ENCODE results near the gene ZNF556.

ZNF556 gene

DNA sequence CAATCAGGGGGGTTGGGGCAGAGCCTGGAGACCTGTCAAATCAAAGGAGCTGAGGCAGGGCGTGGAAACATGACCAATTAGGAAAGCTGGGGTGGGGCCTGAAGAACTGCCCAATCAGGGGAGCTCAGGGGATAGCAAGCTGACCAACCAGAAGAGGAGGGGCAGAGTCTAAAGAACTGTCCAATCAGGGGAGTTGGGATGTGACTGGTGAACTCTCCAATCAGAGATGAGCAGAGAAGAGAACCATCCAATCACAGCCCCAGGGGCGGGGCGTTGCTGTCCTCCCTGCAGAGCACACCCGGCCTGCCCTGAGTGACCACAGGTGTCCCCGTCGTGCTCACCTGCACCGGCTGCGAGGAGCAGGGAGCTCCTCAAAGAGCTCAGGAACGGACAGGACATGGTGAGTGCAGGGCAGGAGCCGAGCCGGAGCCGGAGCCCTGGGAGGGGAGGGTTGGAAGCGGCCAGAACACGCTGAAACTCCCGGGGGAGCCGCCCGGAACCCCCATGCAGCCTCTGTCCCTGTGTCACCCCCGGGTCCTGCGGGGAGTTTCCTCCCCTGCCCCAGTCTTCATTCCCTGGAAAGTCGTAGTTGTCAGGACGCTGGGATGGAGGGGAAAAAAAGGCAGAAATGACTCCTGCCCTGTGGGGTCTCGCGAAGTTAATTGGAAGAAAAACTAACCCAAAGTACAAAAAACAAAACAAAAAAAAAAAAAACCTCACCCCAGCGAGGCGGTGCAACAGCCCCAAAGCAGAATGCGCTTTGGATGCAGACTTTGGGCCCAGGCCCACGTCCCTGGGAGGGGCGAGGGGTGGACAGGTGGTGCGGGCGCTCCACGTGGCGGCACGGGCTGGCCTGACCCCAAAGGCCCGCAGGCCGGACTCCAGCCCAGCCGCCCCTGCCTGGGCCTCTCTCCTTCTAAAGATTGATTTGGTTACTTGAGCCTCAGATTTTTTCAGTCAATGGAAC lies at the start of gene ZNF556:
TSS of gene ZNF556 (plus strand) at position 311 of the 967 bp plus-strand sequence. CDS start at position 398, 87 bp downstream.
- DNase-seq, result peak in 1 of 2 donors; percentile 5

DNA sequence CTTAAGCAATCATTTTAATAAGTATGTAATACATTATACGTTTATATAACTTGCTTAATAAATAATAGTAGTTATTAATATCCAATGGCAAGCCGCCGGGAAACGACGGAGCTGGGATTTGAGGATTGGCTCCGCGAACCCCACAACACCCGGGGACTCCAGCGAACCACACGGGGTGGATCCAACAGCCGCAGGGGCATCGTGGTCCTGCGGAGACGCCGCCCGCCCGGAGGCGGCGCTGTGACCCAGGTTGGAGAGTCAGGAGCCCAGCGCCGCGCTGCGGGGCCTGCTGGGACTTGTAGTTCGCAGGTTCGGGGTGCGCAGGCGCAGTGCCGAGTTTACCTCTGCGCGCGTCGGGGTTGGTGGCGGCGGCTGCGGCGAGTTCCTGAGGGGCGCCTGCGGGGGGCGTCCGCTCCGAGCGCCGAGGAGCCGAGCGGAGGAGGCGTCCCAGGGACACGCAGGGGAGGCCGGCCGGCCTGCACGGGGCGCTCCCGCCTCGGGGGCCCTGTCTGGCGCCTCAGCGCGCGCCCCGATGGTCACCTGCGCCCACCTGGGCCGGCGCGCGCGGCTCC lies 47.5 kb upstream of the ZNF556 start, which contains the start of gene ZNF554:
TSS of gene ZNF554 (plus strand) at position 329 of the 572 bp plus-strand sequence. CDS start at position 533, 204 bp downstream.
- peak; percentile 96 to 97 for DNase-seq

DNA sequence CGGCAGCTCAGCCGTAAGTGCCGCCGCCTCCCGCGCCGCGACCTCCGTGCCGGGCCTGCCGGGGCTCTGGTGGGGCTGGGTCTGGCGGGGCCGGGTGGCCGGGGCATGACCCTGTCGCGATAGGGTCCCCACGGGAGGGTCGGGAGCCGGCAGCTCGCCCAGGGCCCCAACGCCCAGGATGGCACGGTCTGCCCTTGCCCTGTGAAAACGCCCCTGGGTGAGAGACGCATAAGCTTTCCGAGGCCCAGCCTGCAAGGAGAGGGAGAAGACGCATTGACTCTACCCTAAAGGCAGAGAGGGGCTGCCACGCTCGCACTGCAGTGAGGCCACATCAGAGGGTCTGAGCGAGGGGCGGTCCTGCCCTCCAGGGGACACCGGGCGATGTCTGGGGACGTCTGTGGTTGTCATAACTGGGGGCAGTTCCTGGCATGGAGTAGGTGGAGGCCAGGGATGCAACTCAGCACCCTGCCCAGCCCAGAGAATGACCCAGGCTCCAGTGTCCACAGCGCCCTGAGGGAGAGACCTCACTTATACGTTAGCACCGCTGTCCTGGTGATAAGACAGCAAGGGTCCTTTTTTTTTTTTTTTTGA lies 46.9 kb upstream of the ZNF556 start:
- peak in 1 of 2 donors; percentile 1 for DNase-seq

DNA sequence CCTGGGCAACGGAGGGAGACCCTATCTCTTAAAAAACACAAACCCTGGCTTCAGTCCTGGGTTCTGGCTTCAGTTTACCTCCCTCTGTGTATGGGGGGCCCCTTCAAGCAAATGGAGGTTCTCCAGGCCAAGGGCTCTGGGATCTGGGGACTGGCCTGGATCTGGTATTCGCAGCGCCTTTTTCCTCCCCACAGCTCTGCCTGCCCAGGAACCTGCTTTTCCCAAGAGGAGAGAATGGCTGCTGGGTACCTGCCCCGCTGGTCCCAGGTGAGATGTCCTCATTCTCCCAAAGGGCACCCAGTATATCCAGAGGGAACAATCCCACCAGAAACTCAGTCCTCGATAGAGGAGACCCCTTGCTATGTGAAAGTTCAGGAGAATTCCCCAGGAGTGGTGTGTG lies 44.3 kb upstream of the ZNF556 start:
- DNase-seq, result no peak

DNA sequence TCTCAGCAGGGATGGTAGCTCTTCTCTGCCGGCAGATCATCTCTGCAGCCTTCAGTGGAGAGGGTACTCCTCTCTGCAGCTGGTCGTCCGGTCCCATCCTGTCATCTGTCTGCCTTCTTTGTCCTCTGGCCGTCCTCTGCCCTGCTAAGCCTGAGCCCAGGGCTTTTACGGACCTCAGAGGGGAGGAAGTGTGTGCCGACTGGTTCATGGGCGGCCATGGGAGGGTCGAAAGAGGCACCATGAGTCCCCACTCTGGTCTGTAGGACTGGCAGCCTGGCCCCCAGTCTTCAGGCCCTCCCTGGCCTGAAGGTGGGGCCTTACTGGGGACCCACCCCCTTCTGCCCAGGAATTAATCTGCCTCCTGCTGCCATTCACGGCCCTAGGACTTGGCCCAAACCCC lies 43.5 kb upstream of the ZNF556 start:
- no peak for DNase-seq

DNA sequence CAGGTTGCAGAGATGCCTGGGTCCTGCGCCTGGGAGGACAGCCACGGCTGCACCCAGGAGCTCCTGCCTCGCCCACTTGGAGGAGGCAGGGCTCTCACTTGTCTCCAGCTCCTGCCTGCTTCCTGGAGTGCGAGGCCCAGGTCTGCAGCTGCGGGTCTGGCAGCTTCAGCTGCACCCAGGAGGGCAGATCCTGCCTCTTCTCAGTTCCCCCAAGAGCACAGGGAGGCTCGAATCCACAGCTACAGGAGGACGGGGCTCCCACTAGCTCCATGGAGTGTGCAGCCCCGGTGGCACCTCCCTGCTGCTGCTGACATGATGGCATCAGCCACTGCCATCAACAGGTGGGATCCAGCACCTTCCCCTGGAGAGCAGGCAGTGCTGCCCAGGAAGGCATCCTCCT lies 43.0 kb upstream of the ZNF556 start:
- DNase-seq, result no peak

DNA sequence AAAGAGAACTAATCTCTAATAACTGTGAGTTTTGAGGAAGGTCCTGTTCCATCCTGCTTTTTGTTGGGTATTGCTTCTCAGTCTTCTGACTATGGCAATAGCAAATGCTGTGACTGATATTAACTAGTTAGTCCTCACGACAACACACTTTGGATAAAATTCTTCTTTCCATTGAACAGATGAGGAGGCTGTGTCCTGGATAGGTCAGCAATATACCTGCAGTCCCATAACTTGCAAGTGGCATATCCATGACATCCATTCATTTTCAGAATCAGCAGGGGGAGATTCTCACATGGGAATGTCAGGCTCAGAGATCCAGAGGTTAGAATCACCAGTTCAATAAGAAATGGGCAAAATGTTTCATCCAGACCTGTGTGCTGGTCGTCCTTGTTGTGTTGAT lies 40.1 kb upstream of the ZNF556 start:
- DNase-seq, result no peak

DNA sequence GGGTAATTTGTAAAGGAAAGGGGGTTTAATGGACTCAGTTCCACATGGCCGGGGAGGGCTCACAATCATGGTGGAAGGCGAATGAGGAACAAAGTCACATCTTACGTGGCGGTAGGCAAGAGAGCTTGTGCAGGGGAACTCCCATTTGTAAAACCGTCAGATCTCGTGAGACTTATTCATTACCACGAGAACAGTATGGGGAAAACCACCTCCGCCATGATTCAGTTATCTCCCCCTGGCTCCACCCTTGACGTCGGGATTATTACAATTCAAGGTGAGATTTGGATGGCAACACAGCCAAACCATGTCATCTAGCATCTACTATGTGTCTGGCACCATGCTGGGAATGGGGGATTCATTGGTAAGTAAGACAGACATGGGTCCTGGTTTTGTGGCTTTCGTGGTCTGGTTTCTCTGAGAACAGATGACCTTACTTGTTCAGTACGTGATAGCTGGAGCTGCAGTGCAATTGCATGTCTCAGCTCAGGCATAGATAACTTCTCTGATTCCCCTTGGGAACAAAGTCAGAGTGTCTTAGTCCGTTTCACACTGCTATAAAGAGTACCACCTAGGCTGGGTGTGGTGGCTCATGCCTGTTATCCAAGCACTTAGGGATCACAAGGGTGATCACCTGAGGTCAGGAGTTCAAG lies 39.2 kb upstream of the ZNF556 start:
- no peak for DNase-seq

DNA sequence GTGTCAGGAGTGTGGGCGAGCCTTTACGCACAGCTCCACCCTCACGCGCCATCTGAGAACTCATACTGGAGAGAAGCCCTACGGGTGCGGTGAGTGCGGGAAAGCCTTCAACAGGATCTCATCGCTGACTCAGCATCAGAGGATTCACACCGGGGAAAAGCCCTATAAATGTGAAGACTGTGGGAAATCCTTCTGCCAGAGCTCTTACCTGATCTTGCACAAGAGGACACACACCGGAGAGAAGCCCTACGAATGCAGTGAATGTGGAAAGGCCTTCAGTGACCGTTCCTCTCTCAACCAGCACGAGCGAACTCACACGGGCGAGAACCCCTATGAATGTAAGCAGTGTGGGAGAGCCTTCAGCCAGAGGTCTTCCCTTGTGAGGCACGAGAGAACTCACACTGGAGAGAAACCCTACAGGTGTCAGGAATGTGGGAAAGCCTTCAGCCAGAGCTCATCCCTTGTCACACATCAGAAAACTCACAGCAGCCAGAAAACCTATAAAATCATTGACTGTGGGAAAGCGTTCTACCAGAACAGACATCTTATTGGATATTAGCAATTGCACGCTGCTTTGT lies 32.8 kb upstream of the ZNF556 start:
- no peak for DNase-seq

DNA sequence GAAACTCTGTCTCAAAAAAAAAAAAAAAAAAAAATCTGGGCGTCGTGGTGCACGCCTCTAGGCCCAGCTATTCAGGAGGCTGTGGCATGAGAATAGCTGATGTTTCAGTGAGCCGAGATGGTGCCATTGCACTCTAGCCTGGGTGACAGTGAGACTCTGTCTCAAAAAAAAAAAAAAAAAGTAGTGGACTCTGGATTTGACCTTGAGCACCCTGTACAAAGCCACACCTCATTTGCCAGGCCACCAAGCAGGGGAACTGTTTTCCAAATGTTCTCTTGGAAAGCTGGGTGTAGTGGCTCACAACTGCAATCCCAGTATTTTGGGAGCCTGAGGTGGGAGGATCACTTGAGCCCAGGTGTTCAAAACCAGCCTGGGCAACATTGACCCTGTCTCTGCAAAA lies 29.7 kb upstream of the ZNF556 start:
- DNase-seq, result no peak

DNA sequence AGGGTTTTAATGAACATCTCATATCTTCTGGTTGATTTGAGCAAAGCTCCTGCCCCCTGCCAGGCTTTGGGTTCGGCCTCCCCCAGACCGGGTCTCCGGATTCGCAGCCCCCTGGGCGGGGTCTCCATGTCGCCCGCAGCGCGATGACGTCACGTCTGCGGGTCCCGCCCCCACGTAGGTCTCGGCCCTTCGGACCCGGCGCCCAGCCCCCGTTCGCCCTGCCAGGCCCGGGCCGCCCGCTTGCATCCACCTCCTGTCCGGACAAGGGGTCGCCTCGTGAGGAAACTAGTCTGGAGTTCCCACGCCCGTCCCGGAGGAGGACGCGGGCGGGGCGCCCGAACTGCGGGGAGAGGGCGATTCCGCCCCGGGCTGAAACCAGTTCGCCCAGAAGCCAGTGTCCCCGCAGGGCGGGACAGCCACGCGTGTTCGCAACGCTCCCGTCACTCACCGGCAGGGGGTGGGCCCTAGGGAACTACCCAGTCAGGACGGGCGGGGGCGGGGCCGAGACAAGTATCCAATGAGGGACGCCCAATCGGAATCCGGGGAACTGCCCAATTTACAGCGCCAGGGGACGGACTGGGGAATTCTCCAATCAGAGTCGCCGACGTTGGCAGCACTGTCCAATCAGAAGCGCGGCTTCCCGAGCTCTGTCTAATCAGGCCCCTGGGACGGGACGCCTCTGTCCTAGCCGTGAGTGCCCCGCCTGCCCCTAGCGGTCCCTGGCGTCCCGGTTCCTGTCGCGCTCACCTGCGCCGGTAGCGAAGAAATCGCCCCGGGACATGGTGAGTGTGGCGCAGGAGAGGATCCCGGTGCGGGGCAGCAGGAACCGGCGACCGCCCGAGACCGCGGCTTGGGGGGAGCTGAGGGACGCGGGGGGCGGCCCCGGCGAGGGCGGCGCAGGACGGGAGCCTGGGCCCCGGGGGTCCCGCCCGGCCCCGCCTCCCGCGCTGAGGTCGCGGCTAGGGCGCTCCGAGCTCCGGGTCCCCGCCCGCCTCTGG lies 26.0 kb upstream of the ZNF556 start, which contains the start of gene ZNF555:
TSS of gene ZNF555 (plus strand) at position 682 of the 998 bp plus-strand sequence. CDS start at position 780, 98 bp downstream.
- peak; percentile 99 for DNase-seq

DNA sequence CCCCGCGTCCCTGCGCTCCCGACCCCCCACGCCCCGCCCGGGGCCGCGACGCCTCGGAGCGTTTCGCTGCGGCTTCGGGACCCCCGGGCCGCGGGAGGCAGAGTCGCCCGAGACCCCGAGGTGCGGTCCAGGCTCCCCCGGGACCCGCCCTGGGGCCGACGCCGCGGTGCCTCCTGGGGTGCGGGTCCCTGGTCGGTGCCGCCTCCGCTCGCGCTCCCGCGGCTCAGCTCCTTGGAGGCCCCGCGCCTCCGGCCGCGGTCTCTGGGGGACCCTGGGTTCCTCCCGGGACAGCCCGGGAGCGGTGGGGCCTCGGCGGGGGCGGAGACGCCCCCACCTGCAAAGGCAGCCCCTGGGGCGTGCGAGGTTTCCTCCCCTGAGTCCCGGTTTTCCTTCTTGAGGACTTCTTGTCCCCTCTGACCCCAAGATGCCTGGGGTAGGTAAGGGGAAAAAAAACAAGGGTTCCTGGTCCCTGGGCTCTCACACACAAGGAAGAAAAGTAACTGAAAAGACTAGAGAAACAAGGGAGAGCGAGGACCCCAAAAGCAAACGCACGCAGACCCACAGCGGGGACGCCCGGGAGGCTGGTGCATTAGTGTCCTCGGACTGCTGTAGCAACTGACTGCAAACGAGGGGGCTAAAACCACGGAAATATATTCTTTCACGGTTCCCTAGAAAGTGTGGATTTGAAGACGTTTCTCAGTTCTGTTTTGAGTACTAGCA lies 25.1 kb upstream of the ZNF556 start:
- no peak for DNase-seq

DNA sequence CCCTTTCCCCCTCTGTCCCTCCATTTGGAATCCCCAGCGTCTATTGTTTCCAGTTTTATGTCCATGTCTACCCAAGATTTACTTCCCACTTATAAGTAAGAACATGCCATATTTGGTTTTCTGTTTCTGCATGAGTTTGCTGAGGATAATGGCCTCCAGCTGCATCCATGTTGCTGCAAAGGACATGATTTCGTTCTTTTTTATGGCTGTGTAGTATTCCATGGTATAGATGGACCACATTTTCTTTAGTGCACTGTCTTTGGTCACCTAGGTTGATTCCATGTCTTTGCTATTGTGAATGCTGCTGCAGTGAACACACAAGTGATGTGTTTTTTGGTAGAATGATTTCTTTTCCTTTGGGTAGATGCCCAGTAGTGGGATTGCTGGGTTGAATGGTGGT lies 22.0 kb upstream of the ZNF556 start:
- DNase-seq, result no peak

DNA sequence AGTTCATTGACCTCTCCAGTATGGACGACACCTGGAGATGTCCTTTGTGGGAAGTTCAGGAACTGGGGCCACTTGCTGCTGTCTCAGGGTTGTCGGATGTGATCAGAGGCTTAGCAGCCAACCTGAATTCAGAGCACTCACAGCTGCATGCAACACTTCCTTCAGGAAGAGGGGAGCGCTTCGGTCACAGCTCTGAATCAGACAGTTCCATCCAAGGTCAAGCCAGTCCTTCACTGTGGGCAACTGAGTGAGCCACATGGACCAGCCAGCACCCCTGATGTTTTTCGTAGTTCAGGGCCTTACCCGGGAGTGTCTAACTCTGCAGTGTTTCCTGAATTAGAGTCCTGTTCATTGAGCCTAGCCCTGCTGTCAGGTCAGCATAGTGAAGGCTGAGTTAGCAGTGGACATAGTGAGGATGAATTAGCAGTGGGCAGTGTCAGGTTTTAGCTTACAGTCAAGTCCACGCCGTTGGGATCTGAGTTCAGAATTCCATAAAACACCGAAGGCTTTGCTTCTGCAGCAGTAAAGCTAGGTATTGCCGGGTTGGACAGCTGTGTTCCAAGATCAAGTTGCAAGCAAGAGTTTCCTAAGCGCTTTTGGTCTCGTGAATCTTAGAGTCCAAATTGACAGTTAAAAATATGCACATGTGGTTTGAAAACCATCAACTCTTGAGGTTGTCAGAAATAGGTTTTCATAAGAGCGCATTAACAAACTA lies 20.8 kb upstream of the ZNF556 start:
- DNase-seq, result no peak

DNA sequence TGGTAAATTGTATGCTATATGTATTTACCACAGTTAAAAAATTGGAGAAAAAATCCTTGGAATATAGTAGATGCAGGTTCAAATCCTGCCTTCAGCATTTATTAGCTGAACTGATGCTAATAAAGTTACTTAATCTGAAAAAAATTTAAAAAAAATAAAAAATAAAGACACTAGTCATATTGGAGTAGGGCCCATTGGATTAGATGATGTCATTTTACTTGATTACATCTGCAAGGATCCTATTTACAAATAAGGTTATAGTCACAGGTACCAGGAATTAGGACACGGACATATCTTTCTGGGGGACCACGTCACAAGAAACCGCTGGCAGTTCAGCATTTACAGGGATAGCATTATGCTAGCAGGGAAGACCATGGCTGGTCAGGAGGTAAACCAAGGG lies 19.6 kb upstream of the ZNF556 start:
- DNase-seq, result no peak

DNA sequence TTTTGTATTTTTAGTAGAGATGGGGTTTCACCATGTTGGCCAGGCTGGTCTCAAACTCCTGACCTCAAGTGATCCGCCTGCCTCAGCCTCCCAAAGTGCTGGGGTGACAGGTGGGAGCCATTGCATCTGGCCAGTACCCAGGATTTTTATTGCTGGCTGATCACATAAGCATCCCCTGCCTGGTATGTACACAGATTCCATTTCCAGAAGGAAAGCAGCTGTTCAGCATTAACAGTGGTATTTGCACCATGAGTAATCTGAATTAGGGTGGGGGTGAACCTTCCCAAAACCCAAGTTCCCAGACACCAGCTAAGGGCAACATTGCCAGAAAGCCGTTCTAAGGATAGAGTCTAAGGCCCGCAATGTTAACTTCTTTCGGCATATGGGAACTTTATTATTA lies 18.5 kb upstream of the ZNF556 start:
- no peak for DNase-seq

DNA sequence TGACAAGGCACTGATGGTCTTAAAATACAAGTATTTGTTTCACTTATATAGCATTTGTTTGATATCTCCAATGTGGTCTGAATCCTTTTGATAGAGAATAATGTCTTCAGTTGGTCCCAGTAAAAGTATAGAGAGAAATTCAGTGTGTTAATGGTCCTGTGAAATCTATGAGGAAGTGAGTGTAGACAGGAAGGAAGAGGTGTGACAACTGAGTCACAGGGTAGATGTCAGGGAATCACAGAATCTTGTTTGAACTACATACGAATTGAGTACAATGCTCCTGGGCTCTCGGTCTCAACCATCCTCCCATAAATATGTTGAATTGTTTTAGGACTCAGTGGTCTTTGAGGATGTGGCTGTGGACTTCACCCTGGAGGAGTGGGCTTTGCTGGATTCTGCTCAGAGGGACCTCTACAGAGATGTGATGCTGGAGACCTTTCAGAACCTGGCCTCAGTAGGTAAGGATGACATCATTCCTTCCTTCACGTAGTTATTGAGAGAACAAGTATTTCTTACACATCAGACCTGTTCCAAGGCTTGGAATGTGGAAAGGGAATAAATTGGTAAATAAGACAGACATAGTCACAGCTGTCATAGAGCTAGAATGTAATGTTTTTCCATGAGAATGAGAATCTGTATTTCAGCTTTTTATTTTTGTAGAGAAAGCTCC lies 16.7 kb upstream of the ZNF556 start:
- DNase-seq, result no peak

DNA sequence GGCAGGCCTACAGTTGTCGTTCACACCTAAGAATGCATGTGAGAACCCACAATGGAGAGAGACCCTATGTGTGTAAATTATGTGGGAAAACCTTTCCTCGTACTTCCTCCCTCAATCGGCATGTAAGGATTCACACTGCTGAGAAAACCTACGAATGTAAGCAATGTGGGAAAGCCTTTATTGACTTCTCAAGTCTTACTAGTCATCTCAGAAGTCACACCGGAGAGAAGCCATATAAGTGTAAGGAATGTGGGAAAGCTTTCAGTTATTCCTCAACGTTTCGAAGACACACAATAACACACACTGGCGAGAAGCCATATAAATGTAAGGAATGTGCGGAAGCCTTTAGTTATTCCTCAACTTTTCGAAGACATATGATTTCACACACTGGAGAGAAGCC lies 14.5 kb upstream of the ZNF556 start:
- DNase-seq, result no peak

DNA sequence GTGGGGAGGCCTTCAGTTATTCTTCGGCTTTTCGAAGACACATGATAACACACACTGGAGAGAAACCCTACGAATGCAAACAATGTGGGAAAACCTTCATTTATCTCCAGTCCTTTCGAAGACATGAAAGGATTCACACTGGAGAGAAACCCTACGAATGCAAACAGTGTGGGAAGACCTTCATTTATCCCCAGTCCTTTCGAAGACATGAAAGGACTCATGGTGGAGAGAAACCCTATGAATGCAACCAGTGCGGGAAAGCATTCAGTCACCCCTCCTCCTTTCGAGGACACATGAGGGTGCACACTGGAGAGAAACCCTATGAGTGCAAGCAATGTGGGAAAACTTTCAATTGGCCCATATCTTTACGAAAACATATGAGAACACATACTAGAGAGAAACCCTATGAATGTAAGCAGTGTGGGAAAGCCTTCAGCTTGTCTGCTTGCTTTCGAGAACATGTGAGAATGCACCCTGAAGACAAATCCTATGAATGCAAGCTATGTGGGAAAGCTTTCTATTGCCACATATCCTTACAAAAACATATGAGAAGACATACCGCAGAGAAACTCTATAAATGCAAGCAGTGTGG lies 14.0 kb upstream of the ZNF556 start:
- DNase-seq, result no peak
